ENCODE results near the gene STRN3.
A peak's percentile ranks its signal among the peaks of the same experiment; 100 is the strongest.
"Not testable (repeated sequence)": the region's sequence is repeated elsewhere in the genome, so short reads cannot be mapped to it uniquely, and the experiment has no call there.

STRN3 gene, protein sequence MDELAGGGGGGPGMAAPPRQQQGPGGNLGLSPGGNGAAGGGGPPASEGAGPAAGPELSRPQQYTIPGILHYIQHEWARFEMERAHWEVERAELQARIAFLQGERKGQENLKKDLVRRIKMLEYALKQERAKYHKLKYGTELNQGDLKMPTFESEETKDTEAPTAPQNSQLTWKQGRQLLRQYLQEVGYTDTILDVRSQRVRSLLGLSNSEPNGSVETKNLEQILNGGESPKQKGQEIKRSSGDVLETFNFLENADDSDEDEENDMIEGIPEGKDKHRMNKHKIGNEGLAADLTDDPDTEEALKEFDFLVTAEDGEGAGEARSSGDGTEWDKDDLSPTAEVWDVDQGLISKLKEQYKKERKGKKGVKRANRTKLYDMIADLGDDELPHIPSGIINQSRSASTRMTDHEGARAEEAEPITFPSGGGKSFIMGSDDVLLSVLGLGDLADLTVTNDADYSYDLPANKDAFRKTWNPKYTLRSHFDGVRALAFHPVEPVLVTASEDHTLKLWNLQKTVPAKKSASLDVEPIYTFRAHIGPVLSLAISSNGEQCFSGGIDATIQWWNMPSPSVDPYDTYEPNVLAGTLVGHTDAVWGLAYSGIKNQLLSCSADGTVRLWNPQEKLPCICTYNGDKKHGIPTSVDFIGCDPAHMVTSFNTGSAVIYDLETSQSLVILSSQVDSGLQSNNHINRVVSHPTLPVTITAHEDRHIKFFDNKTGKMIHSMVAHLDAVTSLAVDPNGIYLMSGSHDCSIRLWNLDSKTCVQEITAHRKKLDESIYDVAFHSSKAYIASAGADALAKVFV

DNA sequence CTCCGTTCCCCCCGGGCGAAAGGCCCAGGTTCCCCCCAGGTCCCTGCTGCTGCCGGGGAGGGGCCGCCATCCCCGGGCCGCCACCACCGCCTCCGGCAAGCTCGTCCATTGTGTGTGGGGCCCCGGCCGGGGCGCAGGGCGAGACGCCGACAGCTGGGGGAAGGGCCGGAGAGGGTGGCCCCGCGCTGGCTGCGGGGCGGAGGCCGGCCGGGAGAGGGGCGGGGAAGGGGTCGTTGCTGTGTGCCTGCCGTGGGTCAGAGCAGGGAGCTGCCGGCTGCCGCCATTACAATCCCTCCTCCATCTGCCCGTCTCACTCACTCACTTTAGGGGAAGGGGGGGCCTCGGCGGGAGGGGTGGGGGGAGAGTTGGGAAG, at the start of gene STRN3:
STRN3 (minus strand) TSS at position 303 of the 373 bp plus-strand sequence; CDS start at position 109, 194 bp downstream.
- DNase-seq (ENCODE audit: low spot score) = no peak

DNA sequence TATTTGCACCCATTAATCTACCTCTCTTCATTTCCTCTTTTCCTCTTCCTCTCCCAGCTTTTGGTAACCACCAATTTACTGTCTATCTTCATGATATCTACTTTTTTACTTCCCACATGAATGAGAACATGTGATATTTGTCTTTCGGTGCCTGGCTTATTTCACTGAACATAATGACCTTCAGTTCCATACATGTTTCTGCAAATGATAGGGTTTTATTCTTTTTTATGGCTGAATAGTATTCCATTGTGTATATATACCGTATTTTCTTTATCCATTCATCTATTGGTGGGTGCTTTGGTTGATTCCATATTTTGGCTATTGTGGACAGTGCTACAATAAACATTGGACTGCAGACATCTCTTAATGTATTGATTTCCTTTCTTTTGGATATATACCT, 49.0 kb upstream of the STRN3 start:
- DNase-seq (ENCODE audit: low spot score) = no peak

DNA sequence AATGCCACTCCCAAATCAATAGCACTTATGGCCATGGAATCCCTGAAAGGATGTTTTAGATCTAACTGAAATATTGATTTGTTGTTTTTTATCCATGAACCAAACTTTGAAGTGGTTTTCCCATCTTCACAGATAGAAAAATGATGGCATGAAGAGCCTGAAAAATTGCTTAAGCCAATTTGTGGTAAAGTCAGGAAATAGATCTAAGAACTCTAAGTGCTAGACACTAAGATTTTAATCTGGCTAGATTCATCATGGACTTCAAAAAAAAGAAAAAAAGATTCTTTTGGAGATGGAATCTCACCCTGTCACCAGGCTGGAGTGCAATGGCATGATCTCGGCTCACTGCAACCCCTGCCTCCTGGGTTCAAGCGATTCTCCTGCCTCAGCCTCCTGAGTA, 45.0 kb upstream of the STRN3 start:
- DNase-seq (ENCODE audit: low spot score) = no peak

DNA sequence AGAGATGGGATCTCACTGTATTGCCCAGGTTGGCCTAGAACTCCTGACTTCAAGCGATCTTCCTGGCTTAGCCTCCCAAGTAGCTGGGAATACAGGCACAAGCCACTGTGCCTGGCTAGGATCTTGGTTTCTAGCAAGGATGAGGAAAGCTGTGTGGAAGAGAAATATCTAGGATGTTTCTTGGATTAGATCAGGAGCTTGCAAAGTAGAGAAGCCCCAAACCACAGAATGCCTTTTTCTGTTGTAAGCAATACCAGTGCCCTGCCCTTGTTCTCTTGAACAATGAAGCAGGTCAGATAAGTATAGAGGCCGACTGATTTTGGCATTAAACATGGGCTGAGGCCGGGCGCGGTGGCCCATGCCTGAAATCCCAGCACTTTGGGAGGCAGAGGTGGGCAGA, 44.3 kb upstream of the STRN3 start:
- DNase-seq (ENCODE audit: low spot score) = peak; percentile 69

DNA sequence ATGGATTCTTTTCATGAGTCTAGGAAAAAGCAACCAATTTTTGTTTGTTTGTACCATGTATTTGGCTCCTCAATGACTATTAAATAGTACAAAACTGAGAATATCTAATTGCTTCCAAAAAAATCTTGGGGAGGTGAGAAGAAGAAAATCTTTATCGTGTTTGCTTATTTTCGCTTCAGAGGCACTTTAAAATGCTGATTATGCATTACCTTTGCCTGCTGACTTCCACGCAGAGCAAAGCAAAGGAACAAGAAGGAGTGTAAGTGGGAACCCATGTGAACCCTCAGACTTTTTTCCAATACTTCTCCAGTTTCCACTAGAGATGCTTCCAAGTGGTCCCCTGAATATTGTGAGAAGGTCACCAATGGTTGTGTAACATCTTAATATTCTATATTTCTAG, 43.2 kb upstream of the STRN3 start:
- DNase-seq (ENCODE audit: low spot score) = no peak

DNA sequence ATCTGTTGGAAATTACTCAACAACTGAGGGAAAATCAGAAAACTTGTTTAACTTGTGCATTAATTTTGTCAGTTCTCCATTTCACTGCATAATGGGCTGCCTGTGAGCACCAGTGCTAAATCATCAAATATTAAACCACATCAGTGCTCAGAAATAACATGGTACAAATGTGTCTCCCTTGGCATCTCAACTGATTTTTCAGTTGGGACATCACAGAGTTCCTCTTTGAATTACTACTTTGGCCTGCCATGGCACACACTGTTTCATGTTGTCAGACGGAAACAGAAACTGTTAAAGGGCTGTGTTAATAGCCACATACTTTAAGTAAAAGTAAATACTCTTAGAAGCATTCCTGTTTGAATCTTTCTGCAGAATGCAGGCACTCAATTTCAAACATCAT, 42.1 kb upstream of the STRN3 start:
- no peak for DNase-seq (ENCODE audit: low spot score)

DNA sequence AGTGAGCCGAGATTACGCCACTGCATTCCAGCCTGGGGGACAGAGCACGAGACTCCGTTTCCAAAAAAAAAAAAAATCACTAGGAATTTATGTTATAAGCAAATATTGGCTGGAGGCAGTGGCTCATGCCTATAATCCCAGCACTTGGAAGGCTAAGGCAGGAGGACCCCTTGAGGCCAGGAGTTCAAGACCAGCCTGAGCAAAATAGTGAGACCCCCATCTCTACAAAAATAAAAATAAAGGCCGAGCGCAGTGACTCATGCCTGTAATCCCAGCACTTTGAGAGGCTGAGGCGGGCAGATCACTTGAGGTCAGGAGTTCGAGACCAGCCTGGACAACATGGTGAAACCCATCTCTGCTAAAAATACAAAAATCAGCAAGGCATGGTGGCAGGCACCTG, 36.7 kb upstream of the STRN3 start:
- DNase-seq (ENCODE audit: low spot score) = not testable (repeated sequence)

DNA sequence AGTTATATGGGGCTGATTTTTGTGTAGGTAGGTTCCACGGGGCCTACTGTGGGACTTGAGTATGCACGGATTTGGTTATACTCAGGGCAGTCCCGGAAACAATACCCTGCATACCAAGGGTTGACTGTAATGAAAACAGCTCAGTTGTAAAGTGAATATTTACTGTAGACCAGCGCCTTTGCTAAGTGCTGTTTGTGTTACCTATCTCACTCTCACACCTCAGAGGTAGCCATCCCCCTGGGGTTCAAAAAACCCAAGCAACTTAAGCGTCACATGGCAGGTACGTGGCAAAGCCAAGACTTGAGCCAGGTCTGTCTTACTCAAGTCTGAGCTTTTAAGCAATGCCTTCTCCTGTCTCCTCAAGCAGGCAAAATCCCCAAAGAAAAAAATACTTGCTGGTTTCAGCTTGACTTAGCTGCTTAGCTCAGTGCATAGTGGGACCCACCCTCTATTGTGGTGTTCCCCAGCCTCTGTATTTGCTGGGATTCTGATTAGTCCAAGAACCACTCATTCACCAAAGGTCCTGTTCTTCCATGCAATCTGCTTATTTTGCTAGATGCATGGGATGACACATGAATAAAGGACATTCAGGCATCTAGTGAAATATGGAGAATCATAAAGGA, 34.2 kb upstream of the STRN3 start:
- no peak for DNase-seq (ENCODE audit: low spot score)

DNA sequence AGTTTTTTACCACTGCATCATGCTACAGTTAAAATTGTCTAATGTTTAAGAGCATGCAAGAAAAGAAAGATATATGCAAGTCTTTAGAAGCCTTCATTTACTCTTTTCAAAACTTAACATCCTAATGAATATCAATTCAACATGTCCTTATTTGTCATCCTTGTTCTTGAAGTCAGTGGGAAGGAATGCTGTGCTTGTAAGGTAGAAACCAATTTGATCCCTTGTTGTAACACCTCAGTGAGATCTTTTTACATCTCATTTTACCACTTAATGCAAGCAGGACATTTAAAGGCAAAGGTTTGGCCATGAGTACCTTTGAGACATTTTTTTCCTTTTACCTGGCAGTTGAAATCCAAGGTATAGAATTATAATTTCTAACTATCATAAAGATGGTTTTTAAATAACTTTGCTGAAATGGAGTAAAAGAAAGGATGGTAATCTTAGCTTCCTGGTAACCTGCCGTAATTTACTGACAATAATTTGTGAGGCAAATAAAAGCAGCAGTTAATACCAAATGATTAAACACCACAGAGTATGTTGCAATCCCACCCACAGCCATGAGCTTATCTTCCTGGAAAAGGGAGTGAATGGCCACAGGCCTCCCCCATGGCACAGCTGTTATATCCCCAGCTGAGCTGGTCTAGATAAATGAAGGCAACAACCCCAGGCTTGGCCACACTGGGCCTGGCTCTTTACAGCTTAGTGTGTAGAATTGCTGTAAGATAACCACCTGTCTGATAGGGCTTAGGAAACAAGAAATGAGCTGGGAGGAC, 33.2 kb upstream of the STRN3 start:
- peak; percentile 44 for DNase-seq (ENCODE audit: low spot score)

DNA sequence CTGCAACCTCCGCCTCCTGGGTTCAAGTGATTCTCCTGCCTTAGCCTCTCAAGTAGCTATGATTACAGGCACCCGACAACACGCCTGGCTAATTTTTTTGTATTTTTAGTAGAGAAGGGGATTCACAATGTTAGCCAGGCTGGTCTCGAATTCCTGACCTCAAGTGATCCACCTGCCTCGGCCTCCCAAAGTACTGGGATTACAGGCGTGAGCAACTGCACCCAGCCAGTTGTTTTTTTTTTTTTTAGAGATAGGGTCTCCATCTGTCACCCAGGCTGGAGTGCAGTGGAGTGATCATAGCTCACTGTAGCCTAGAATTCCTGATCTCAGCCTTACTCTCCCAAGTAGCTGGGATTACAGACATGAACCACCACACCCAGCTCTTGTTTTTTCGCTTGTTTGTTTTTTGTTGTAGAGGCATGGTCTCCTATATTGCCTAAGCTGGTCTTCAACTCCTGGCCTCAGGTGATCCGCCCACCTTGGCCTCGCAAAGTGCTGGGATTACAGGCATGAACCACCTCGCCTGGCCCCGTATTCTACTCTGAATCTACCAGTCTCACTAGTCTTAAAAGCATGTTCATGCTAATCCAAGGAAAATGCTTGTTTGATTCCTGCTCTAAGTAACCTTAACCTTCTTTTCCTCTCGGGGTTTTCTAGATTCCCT, 31.7 kb upstream of the STRN3 start:
- DNase-seq (ENCODE audit: low spot score) = no peak

DNA sequence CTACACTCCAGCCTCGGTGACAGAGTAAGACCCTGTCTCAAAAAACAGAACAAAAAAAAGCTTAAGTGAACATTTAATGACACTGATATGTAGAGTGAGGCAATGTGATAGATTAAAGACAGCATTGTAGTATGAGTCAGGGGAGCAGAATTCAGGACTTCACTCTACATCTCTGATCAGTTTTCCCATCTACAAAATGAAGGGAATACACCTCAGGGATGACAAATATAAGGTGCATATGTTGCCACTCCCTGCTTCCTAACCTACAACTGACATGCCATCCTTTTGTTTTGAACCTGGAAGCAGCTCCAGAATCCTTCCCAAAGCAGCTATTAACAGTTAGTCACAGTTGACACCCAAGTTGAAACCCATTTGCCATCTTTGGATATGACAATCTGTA, 30.9 kb upstream of the STRN3 start:
- no peak for DNase-seq (ENCODE audit: low spot score)

DNA sequence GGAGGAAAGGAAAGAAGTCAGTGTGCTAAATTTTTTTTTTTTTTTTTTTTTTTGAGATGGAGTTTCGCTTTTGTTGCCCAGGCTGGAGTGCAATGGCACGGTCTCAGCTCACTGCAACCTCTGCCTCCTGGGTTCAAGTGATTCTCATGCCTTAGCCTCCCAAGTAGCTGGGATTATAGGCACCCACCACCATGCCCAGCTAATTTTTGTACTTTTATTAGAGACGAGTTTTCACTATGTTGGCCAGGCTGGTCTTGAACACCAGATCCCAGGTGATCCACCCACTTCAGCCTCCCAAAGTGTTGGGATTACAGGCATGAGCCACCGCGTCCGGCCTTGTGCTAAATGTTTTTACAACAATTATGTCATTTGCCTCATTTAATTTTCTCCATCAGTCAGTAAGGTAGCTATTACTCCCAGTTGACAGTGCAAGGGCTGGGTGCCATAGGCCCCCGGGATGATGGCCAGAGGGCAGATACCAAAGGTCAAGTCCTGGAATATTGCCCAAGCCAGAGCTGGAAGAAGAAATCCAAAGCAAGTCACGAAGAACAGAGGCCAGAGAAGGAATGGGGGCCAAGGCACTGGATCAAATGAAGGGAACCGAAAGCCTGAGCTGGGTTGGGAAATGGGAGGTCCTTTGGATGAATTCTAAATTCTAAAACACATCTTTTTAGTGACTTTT, 26.9 kb upstream of the STRN3 start:
- DNase-seq (ENCODE audit: low spot score) = not testable (repeated sequence)

DNA sequence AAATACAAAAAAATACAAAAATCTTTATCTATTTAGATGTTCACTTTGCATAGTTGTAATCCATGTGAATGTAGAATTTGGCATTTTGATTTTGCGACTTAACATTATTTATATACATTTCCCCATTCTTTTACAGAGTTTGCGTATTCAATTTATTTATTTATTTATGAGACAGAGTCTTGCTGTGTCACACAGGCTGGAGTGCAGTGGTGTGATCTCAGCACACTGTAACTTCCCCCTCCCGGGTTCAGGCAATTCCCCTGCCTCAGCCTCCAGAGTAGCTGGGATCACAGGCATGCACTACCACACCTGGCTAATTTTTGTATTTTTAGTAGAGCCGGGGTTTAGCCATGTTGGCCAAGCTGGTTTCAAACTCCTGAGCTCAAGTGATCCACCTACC, 25.3 kb upstream of the STRN3 start:
- DNase-seq (ENCODE audit: low spot score) = no peak

DNA sequence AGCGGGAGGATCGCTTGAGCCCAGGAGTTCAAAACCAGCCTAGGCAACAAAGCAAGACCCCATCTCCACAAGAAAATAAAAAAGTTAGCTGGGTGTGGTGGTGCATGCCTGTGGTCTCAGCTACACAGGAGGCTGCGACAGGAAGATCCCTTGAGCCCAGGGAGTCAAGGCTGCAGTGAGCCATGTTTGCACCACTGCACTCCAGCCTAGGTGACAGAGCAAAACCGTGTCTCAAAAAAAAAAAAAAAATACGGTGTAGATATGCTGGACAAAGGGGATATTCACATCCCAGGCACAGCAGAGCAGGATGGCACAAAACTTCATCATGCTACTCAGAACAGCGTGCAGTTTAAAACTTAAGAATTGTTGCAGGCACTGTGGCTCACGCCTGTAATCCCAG, 24.8 kb upstream of the STRN3 start:
- DNase-seq (ENCODE audit: low spot score) = no peak

DNA sequence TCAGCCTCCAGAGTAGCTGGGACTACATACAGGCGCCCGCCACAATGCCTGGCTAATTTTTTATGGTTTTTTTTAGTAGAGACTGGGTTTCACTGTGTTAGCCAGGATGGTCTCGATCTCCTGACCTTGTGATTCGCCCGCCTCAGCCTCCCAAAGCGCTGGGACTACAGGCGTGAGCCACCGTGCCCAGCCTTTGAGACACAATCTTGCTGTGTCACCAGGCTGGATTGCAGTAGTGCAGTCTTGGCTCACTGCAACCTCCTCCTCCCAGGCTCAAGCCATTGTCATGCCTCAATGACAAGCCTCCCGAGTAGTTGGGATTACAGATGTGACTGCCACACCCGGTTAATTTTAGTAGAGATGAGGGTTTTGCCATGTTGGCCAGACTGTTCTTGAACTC, 21.3 kb upstream of the STRN3 start:
- DNase-seq (ENCODE audit: low spot score) = no peak

DNA sequence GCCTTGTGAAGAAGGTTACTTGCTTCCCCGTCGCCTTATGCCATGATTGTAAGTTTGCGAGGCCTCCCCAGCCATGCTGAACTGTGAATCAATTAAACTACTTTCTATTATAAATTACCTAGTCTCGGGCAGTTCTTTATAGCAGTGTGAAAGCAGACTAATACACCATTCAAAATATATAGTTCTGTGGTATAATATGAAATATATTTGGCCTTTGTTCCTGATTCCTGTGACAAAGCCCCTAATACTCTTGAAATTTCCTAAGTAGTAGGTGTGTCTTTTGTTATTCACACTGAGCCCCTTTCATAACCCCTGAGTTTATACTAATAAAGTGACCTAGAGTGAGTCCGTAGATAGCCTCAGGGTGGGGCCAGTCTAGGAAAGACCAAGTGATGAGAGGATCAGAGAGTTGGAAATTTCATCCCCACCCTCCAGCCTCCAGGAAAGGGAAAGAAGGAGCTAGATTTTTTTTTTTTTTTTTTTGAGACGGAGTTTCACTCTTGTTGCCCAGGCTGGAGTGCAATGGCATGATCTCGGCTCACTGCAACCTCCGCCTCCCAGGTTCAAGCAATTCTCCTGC, 19.4 kb upstream of the STRN3 start:
- no peak for DNase-seq (ENCODE audit: low spot score)

DNA sequence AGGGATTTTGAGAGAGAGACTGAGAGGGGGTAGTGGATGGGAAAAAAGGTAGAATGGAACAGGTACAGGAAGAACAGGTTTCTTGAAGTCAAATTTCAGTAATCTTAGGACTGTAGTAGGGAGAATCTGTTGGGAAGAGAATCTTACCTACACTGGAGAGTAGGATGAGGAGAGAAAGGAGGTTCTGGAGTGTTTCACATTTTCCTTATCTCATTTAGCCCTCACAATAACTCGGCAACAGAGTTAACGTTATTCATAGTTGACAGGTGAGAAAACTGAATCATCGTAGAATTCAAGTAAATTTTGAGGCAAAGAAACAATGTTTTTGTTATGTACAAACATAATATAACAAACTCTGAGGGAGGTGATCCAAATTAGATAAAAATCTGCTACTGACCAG, 17.2 kb upstream of the STRN3 start:
- DNase-seq (ENCODE audit: low spot score) = no peak

DNA sequence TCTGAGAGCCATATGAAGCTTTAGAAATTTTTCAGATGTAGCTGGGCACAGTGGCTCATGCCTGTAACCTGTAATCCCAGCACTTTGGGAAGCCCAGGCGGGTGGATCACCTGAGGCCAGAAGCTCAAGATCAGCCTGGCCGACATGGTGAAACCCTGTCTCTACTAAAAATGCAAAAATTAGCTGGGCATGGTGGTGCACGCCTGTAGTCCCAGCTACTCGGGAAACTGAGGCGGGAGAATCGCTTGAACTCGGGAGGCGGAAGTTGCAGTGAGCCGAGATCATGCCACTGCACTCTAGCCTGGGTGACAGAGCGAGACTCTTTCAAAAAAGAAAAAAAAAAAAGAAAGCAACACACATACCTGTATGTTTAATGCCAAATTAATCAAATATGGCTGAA, 16.7 kb upstream of the STRN3 start:
- DNase-seq (ENCODE audit: low spot score) = not testable (repeated sequence)

DNA sequence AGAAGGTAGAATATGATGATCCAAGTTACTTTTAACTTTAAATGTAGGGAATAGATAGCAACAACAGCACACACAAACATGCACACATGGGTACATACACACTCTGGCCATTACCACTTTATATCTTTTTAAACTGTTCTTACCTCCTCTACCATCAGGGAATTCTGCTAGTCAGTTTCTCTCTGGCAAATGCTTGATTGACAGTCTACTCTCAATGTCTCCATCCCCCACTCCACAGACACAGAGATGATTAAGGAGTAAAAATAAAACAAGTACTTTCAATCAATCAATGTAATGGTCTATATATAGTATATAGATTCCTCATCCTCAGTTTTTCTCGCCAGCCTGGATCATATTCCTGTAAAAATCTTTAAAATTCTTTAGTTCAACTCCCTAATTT, 16.1 kb upstream of the STRN3 start:
- DNase-seq (ENCODE audit: low spot score) = no peak

DNA sequence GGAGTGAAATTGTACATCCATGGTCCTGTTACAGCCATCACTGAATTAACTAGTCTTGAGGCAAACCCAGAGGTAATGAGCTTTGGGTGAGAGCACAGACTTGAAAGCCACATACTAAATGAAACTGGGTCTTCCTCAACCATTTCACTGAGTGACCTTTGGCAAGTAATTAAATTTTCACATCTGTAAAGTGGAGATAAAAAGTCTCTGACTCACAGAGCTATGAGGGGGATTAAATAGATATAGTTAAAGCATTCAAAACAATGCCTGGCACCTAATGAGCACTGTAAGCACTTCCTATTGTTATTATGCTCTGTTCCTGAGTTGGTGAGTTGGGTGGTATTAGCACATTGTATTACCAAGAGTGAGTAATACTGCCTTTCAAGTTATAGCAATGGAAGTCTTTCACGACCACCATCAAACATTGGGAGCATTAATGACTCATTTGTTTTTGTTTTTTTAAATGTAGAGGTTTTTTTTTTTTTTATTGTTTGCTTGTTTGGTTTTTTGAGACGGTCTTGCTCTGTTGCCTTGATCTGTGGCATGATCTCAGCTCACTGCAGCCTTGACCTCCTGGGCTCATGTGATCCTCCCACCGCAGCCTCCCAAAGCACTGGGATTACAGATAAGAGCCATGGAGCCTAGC, 12.5 kb upstream of the STRN3 start:
- DNase-seq (ENCODE audit: low spot score) = no peak
